HCT116 (cell line): ENCODE results near the gene ERBB4. TPM values are rescaled to one million over a fixed set of nuclear protein-coding genes. Genes with fewer than 3 reads are reported as not detected.

Source experiments
- ATAC-seq: fragments of 200-7000 bp; cut with Tn5 transposase; 2 replicates; pipeline ENCODE4 v1.9.1; 2020; ENCODE audit warnings: mild to moderate bottlenecking, moderate library complexity
- BruUV-seq: library from RNA; stranded (reverse); fragments of 400-500 nt; replicated peaks from 2 replicates; lab custom pipeline; 2021; lab: Mats Ljungman, UMichigan
- CTCF ChIA-PET: fragments of 300-600 bp; sonication (Branson Sonifier 250); formaldehyde crosslinking; loops from one replicate; lab custom pipeline; 2021; ENCODE audit warnings: antibody characterized with exemption; lab: Charles Lee
- POLR2A ChIA-PET: fragments of 300-600, 350-600 bp; sonication (Branson Sonifier 250); formaldehyde crosslinking; loops from one replicate; lab custom pipeline; 2021; ENCODE audit warnings: antibody characterized with exemption; lab: Charles Lee
- RAD21 ChIA-PET, 2 experiments: fragments of 300-600 bp; sonication (Branson Sonifier 250); formaldehyde crosslinking; loops; one replicate each; lab custom pipeline; 2023; ENCODE audit warnings: low total read pairs in 2 of 2; ENCODE audit not compliant: uncharacterized antibody in 2 of 2, unreplicated experiment in 2 of 2, low non-redundant PET in 1 of 2; lab: Charles Lee
- DNase-seq: peaks from one replicate; pipeline ENCODE4 v3.0.0-alpha.2; 2010; ENCODE audit warnings: low read depth, low spot score
- H2AFZ ChIP-seq: fragments of 200-600 bp; shearing (Covaris generic), sonication (generic); 2 replicates; pipeline ENCODE4 v1.6.1; 2017; ENCODE audit warnings: low read depth, mixed run types, mixed read lengths, antibody characterized with exemption, low read length; ENCODE audit not compliant: poor library complexity, severe bottlenecking
- H3K27ac ChIP-seq: 2 replicates; pipeline ENCODE4 v1.5.1; 2012; ENCODE audit warnings: low read depth, low read length
- H3K27me3 ChIP-seq: fragments of 200-600 bp; sonication (generic); 2 replicates; pipeline ENCODE4 v1.6.1; 2016; ENCODE audit warnings: mixed run types, low read length, mixed read lengths; ENCODE audit not compliant: insufficient read depth
- H3K36me3 ChIP-seq, 2 experiments: fragments of 200-500 bp in 1 of 2; fragments of 200-600 bp in 1 of 2; sonication (Bioruptor generic) in 1 of 2; sonication (generic) in 1 of 2; 2 replicates each; pipeline versions ENCODE4 v1.5.1 to v1.6.1; 2014 to 2016; ENCODE audit warnings: low read length in 2 of 2, inconsistent platforms in 1 of 2, mixed read lengths in 1 of 2, mixed run types in 1 of 2; ENCODE audit not compliant: insufficient read depth in 2 of 2, control insufficient read depth in 1 of 2
- H3K4me1 ChIP-seq, 2 experiments: fragments of 200-600 bp in 1 of 2; sonication (generic) in 1 of 2; 2 replicates each; pipeline versions ENCODE4 v1.5.1 to v1.6.1; 2012 to 2017; ENCODE audit warnings: low read length in 2 of 2, inconsistent platforms in 1 of 2, mild to moderate bottlenecking in 1 of 2, mixed read lengths in 1 of 2, mixed run types in 1 of 2, moderate library complexity in 1 of 2; ENCODE audit not compliant: insufficient read depth in 2 of 2, control insufficient read depth in 1 of 2
- H3K4me2 ChIP-seq: fragments of 200-600 bp; sonication (generic); 2 replicates; pipeline ENCODE4 v1.6.1; 2017; ENCODE audit warnings: mixed run types, low read length, mixed read lengths
- H3K4me3 ChIP-seq, 2 experiments: fragments of 200-600 bp in 1 of 2; sonication (generic) in 1 of 2; replicated peaks in 1 of 2; 2 replicates each; pipeline ENCODE4 v1.5.1; 2011 to 2016; ENCODE audit warnings: low read length in 2 of 2, control low read depth in 1 of 2, low read depth in 1 of 2, mild to moderate bottlenecking in 1 of 2, mixed read lengths in 1 of 2, mixed run types in 1 of 2
- H3K79me2 ChIP-seq: fragments of 200-600 bp; sonication (generic); 2 replicates; pipeline ENCODE4 v1.6.1; 2017; ENCODE audit warnings: mild to moderate bottlenecking, mixed run types, low read length, moderate library complexity, mixed read lengths; ENCODE audit not compliant: insufficient read depth
- H3K9ac ChIP-seq: fragments of 200-600 bp; sonication (generic); 2 replicates; pipeline ENCODE4 v1.6.1; 2016; ENCODE audit warnings: low read length, mixed read lengths
- H3K9me2 ChIP-seq: fragments of 200-600 bp; sonication (generic), shearing (Covaris generic); 2 replicates; pipeline ENCODE4 v1.6.1; 2017; ENCODE audit warnings: mixed run types, mild to moderate bottlenecking, moderate library complexity; ENCODE audit not compliant: insufficient read depth
- H3K9me3 ChIP-seq, 2 experiments: fragments of 200-500 bp in 1 of 2; fragments of 200-600 bp in 1 of 2; sonication (Bioruptor generic) in 1 of 2; sonication (generic) in 1 of 2; 2 replicates each; pipeline ENCODE4 v1.6.1; 2014 to 2017; ENCODE audit warnings: low read length in 2 of 2, mixed read lengths in 2 of 2, inconsistent platforms in 1 of 2, low read depth in 1 of 2, mild to moderate bottlenecking in 1 of 2, mixed run types in 1 of 2, moderate library complexity in 1 of 2; ENCODE audit not compliant: control insufficient read depth in 1 of 2, insufficient read depth in 1 of 2
- H4K20me1 ChIP-seq: fragments of 200-600 bp; sonication (generic), shearing (Covaris generic); 2 replicates; pipeline ENCODE4 v1.6.1; 2017; ENCODE audit warnings: mixed run types, mild to moderate bottlenecking, moderate library complexity; ENCODE audit not compliant: insufficient read depth
- ATF3 ChIP-seq: IDR thresholded peaks from 2 replicates; pipeline ENCODE4 v1.6.1; 2012
- CBX3 ChIP-seq: IDR thresholded peaks from 2 replicates; pipeline ENCODE4 v1.6.1; 2012; ENCODE audit warnings: low read depth
- EZH2 ChIP-seq: fragments of 200-600 bp; sonication (generic); IDR thresholded peaks from 2 replicates; pipeline ENCODE4 v1.6.1; 2017; ENCODE audit warnings: antibody characterized with exemption, mixed run types
- FOSL1 ChIP-seq: IDR thresholded peaks from 2 replicates; pipeline ENCODE4 v1.6.1; 2012; ENCODE audit warnings: low read depth
- REST ChIP-seq: IDR thresholded peaks from 2 replicates; pipeline ENCODE4 v1.6.1; 2012; ENCODE audit warnings: low read depth
- SIN3A ChIP-seq: IDR thresholded peaks from 2 replicates; pipeline ENCODE4 v1.6.1; 2012; ENCODE audit warnings: low read depth
- SP1 ChIP-seq: IDR thresholded peaks from 2 replicates; pipeline ENCODE4 v1.6.1; 2012; ENCODE audit warnings: low read depth
- TCF7L2 ChIP-seq: IDR thresholded peaks from 2 replicates; pipeline ENCODE4 v1.7.0; 2011; ENCODE audit warnings: borderline replicate concordance, inconsistent platforms; ENCODE audit not compliant: insufficient read depth, insufficient read length; ENCODE audit errors: extremely low read depth
- ZFX ChIP-seq: fragments of 450-650 bp; IDR thresholded peaks from 2 replicates; pipeline ENCODE4 v1.6.1; 2017
- intact Hi-C: fragments of 100-400 bp; cut with micrococcal nuclease; formaldehyde crosslinking; loops from 2 replicates; pipeline ENCODE4 v1.10.0; 2022
- total RNA-seq: library from RNA; stranded (reverse); gene quantifications from one replicate; pipeline ENCODE4 v1.2.1, GENCODE V29; 2021; ENCODE audit not compliant: unreplicated experiment

ERBB4 gene
- total RNA-seq, 1 experiment from 2014 or later: 0.10 TPM

GRCh38 chr2:211762479-211762878 lies 776.1 kb downstream of the ERBB4 start:
- no peak for DNase-seq
- Histone ChIP-seq H3K27me3 (no peaks in the 10 kb centered on the region), H2AFZ (no peak overlapping the region), H3K4me1 (no peaks in the 10 kb centered on the region), H3K9me3 (no peaks in the 10 kb centered on the region), H3K4me3 (no peak overlapping the region), H3K9me2 (no peaks in the 10 kb centered on the region), H3K79me2 (no peaks in the 10 kb centered on the region), H3K36me3 (no peaks in the 10 kb centered on the region)
- POLR2A ChIA-PET: no interaction called here
- CTCF ChIA-PET: no interaction called here
- RAD21 ChIA-PET: no interaction called here
- TF ChIP-seq REST (no peak), EZH2 (no peak), ATF3 (no peak), CBX3 (no peak), SIN3A (no peak), SP1 (no peak), ZFX (no peak), FOSL1 (no peak), TCF7L2 (no peak)
- TF ChIP-seq, all 23 proteins: peak for 0
- no peak overlapping the region for H3K9ac ChIP-seq
- H4K20me1 ChIP-seq: no peaks in the 10 kb centered on the region
- no peak overlapping the region for H3K4me2 ChIP-seq
- no peak for ATAC-seq
- H3K27ac ChIP-seq: no peak overlapping the region
- BruUV-seq: no TSS peak
- intact Hi-C loops: no loop called here
